AG09309 (cell line): ENCODE measurements around the gene SLC35A2.

Source experiments
- DNase-seq: peaks from one replicate; pipeline ENCODE4 v3.0.0-alpha.2; 2010; ENCODE audit warnings: low read depth
- H3K4me3 ChIP-seq: 2 replicates; pipeline ENCODE4 v1.5.1; 2011; ENCODE audit warnings: mild to moderate bottlenecking, low read depth, low read length, moderate library complexity; ENCODE audit not compliant: control insufficient read depth
- TF ChIP-seq, protein P1 (sequence below): IDR thresholded peaks from 2 replicates; pipeline ENCODE4 v1.5.1; 2011; ENCODE audit warnings: mild to moderate bottlenecking, low read depth, low read length, inconsistent platforms; ENCODE audit not compliant: insufficient read depth, control insufficient read depth; ENCODE audit errors: missing control alignments

Gene SLC35A2

DNA sequence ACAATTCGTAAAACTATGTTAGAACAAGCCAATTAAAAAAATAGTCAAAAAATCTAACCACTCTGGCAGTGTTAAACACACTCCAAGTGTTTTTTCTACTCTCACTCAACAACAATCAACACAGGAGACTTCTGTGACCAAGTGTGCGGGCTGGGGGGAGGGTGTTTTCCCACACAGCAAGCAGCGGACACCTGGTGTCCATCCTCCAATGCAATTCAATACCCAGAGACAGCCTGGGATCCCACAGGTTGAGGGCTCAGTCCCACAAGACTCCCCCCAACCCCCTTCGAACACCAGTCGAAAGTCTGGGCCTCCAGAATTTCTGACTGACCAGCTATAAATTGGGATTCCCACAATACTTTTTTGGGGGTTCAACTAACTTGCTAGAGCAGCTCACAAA lies 15.7 kb upstream of the SLC35A2 start:
- DNase-seq = no peak
- H3K4me3 ChIP-seq = no peak overlapping the region
- TF ChIP-seq, protein P1, sequence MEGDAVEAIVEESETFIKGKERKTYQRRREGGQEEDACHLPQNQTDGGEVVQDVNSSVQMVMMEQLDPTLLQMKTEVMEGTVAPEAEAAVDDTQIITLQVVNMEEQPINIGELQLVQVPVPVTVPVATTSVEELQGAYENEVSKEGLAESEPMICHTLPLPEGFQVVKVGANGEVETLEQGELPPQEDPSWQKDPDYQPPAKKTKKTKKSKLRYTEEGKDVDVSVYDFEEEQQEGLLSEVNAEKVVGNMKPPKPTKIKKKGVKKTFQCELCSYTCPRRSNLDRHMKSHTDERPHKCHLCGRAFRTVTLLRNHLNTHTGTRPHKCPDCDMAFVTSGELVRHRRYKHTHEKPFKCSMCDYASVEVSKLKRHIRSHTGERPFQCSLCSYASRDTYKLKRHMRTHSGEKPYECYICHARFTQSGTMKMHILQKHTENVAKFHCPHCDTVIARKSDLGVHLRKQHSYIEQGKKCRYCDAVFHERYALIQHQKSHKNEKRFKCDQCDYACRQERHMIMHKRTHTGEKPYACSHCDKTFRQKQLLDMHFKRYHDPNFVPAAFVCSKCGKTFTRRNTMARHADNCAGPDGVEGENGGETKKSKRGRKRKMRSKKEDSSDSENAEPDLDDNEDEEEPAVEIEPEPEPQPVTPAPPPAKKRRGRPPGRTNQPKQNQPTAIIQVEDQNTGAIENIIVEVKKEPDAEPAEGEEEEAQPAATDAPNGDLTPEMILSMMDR = no peak

- no peak overlapping the region for H3K4me3 ChIP-seq
- DNase-seq = no peak
- TF ChIP-seq, protein P1 = no peak
Measured at GRCh38 chrX:48924270-48924669, 12.8 kb upstream of the SLC35A2 start.

GRCh38 chrX:48923771-48924170 lies 12.3 kb upstream of the SLC35A2 start:
- TF ChIP-seq, protein P1 = no peak
- no peak overlapping the region for H3K4me3 ChIP-seq
- no peak for DNase-seq

GRCh38 chrX:48920718-48921104 lies 9.3 kb upstream of the SLC35A2 start:
- TF ChIP-seq, protein P1 = no peak
- H3K4me3 ChIP-seq = no peak overlapping the region
- no peak for DNase-seq

GRCh38 chrX:48919947-48920717 lies 8.7 kb upstream of the SLC35A2 start:
- DNase-seq = no peak
- H3K4me3 ChIP-seq = no peak overlapping the region
- TF ChIP-seq, protein P1 = no peak

DNA sequence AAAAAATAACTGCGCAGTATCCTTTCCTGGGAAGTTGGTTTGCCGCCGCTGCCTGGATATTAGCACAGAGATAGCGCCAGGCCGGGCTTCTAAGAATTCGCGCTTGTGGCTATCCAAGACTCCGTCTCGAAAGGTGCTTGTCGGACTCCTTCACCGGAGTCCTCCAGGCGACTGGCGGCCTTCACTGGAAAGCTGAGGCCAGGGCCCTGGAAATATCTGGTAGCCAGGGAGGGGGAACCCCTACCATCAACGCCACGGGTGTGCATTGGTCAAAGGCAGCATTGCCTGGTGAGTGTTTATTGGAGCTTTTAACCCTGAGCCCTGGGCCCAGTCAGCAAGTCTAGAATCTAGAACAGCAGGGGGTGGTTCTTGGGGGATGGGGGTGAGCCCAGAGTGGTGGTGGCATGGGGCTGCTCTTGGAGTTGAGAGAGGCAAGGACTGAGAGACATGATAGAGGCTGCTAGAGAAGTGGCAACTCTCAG lies 8.0 kb upstream of the SLC35A2 start:
- DNase-seq = no peak
- H3K4me3 ChIP-seq = no peak overlapping the region; the same call in 1 of the 2 replicates
- TF ChIP-seq, protein P1 = no peak
